ENCODE data around the gene TMC2.
A peak's percentile ranks its signal among the peaks of the same experiment; 100 is the strongest.

The TMC2 gene

DNA sequence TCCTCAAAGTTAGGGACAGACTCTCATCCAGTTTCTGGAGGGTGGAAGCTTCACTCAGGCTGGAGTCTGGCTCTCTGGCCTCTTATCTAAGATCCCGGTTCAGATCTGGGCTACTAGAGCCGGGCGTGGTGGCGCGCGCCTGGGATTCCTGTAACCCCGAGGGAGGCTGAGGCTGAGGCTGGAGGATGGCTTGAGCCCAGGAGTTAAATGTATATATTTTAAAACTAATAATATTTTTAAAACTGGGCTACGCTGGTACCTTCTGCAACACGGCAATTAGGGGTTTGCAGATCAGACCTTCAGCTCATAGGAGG is 26.9 kb upstream of the TMC2 start:
- CTCF ChIA-PET: interaction anchor here (1.7 to 4.0 kb wide), 2 partner anchors 13 to 142 kb away, joined by 3 to 12 read pairs; no protein-coding TSS in a partner anchor
- POLR2A ChIA-PET: interaction anchor here (0.7 to 3.4 kb wide), 4 partner anchors 9 to 144 kb away, joined by 3 to 21 read pairs (median 8); partner anchors contain the start of gene SNRPB
- no peak for DNase-seq (ENCODE audit: extremely low spot score)
- TF ChIP-seq ELF4 (IDR thresholded peaks at IDR 0.05): no peak
- TF ChIP-seq FOXA1 (IDR thresholded peaks at IDR 0.05): no peak
- TF ChIP-seq L3MBTL2 (conservative IDR thresholded peaks at IDR 0.05): 0 out of 2 replicates have a peak, but pooled peaks have one; percentile 70

DNA sequence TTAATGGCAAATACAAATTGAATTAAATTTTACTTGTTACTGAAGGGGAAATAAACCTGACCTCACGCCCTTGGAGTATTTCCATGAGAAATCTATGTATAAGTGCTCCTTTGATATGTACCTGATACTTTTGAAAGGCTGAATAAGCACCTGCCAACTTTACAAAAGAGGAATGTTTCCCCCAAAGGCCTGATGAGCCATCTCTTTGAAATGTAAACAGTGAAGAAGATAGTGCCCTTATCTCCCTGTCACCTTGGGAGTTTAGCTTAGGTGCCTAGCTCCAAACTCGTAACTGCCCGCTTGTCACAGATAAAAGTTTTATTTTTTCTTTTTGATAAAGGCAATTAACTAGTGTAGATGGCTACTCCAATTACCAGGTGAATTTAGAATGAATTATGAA is 26.6 kb upstream of the TMC2 start:
- no peak for DNase-seq (ENCODE audit: extremely low spot score)
- POLR2A ChIA-PET: interaction anchor here (0.7 to 3.4 kb wide), 4 partner anchors 10 to 144 kb away, joined by 3 to 21 read pairs (median 8); partner anchors contain the start of gene SNRPB
- TF ChIP-seq NFRKB (IDR thresholded peaks at IDR 0.05) (no peak), HDGF (IDR thresholded peaks at IDR 0.05; ENCODE audit: borderline replicate concordance) (no peak)
- CTCF ChIA-PET: interaction anchor here (1.7 to 4.0 kb wide), 2 partner anchors 12 to 142 kb away, joined by 3 to 12 read pairs; no protein-coding TSS in a partner anchor

DNA sequence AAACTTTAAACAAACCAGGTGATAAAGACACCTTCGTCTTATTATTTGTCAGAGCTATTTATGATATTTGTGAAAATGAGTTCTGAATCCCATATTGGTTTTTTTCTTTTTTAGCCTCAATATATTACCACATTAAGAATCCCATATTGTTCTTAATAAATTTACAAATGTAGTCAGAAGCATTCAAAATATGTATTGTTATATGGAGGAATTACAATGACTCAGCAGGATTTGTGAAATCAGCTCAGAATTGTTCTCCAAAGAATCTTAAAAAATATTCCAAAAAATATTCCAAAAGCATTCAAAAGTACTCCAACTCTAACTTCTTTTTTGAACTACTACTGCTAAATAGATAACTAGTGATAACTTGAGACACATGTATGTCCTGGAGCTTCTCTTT is 21.2 kb upstream of the TMC2 start:
- CTCF ChIA-PET: no interaction called here
- POLR2A ChIA-PET: no interaction called here
- TF ChIP-seq CTBP1 (IDR thresholded peaks at IDR 0.05; ENCODE audit: borderline replicate concordance) (no peak), ARNT (IDR thresholded peaks at IDR 0.05) (no peak), FOXK2 (IDR thresholded peaks at IDR 0.05) (no peak), TARDBP (IDR thresholded peaks at IDR 0.05) (no peak), SUZ12 (IDR thresholded peaks at IDR 0.05) (no peak)
- no peak for DNase-seq (ENCODE audit: extremely low spot score)

DNA sequence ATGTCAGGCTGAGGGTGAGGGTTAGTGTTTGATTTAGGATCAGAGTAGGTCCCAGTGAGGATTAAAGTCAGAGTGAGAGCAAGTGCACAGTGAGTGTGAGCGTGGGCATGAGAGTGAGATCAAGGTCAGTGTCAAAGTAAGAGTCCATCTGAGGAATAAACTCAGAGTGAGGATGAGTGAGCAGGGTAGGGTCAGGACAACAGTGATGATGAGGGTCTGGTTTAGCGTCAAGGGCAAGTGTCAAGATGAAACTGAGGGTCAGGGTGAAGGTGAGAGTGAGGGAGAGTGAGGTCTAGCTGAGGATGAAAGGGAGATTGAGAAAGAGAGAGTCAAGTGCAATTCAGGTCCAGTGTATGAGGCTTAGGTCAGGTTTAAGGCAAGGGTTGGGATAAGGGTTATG is 20.0 kb upstream of the TMC2 start:
- POLR2A ChIA-PET: no interaction called here
- TF ChIP-seq BHLHE40 (IDR thresholded peaks at IDR 0.05; ENCODE audit: borderline replicate concordance): no peak
- no peak for TF ChIP-seq ELF4 (IDR thresholded peaks at IDR 0.05)
- DNase-seq (ENCODE audit: extremely low spot score): no peak
- CTCF ChIA-PET: no interaction called here

DNA sequence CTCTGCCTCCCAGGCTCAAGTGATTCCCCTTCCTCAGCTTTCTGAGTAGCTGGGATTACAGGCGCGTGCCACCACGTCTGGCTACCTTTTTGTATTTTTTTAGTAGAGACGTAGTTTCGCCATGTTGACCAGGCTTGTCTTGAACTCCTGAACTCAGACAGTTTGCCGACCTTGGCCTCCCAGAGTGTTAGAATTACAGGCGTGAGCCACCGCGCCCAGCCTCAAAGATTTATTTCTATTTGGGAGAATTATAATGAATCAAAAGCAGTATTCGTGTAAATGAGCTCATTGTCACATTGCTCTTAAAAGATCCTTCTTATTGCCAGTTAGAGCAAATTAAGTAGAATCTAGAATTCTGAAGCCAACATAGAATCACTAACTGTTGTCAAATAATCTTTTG is 18.3 kb upstream of the TMC2 start:
- POLR2A ChIA-PET: interaction anchor here (5.5 kb wide), 1 partner anchor 134 kb away, joined by 33 read pairs; the partner anchor contains the start of gene NOP56
- no peak for DNase-seq (ENCODE audit: extremely low spot score)
- no peak for TF ChIP-seq FOXK2 (IDR thresholded peaks at IDR 0.05)
- TF ChIP-seq FOXM1 (IDR thresholded peaks at IDR 0.05; ENCODE audit: borderline replicate concordance): no peak
- TF ChIP-seq, protein P1, sequence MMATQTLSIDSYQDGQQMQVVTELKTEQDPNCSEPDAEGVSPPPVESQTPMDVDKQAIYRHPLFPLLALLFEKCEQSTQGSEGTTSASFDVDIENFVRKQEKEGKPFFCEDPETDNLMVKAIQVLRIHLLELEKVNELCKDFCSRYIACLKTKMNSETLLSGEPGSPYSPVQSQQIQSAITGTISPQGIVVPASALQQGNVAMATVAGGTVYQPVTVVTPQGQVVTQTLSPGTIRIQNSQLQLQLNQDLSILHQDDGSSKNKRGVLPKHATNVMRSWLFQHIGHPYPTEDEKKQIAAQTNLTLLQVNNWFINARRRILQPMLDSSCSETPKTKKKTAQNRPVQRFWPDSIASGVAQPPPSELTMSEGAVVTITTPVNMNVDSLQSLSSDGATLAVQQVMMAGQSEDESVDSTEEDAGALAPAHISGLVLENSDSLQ (IDR thresholded peaks at IDR 0.05): no peak
- no peak for TF ChIP-seq NFRKB (IDR thresholded peaks at IDR 0.05)
- TF ChIP-seq ELF4 (IDR thresholded peaks at IDR 0.05): no peak
- TF ChIP-seq TARDBP (IDR thresholded peaks at IDR 0.05): no peak
- TF ChIP-seq L3MBTL2 (conservative IDR thresholded peaks at IDR 0.05): no peak
- no peak for TF ChIP-seq ZNF384 (IDR thresholded peaks at IDR 0.05)
- no peak for TF ChIP-seq SUZ12 (IDR thresholded peaks at IDR 0.05)
- TF ChIP-seq SP1 (IDR thresholded peaks at IDR 0.05): no peak
- no peak for TF ChIP-seq CTBP1 (IDR thresholded peaks at IDR 0.05; ENCODE audit: borderline replicate concordance)
- TF ChIP-seq HDGF (IDR thresholded peaks at IDR 0.05; ENCODE audit: borderline replicate concordance): no peak
- no peak for TF ChIP-seq ARNT (IDR thresholded peaks at IDR 0.05)
- no peak for TF ChIP-seq FOXA1 (IDR thresholded peaks at IDR 0.05)
- no peak for TF ChIP-seq LEF1 (IDR thresholded peaks at IDR 0.05; ENCODE audit: borderline replicate concordance)
- TF ChIP-seq BHLHE40 (IDR thresholded peaks at IDR 0.05; ENCODE audit: borderline replicate concordance): no peak
- CTCF ChIA-PET: no interaction called here

DNA sequence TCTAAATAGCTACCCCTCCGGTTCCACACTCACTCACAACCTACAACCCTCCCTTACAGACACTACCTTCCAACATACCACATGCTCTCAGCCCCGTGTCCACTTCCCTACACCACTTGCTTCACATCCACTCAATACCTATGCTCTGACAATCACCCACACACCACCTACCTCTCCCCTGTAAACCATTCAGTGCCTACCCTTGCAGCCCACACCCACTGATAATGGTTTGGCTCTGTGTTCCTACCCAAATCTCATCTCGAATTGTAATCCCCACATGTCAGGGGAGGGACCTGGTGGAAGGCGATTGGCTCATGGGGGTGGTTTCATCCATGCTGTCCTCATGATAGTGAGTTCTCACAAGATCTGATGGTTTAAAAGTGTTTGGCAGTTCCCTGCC is 17.8 kb upstream of the TMC2 start:
- no peak for DNase-seq (ENCODE audit: extremely low spot score)
- no peak for TF ChIP-seq TARDBP (IDR thresholded peaks at IDR 0.05)
- no peak for TF ChIP-seq SP1 (IDR thresholded peaks at IDR 0.05)
- TF ChIP-seq FOXK2 (IDR thresholded peaks at IDR 0.05): no peak
- TF ChIP-seq, protein P1 (IDR thresholded peaks at IDR 0.05): no peak
- no peak for TF ChIP-seq LEF1 (IDR thresholded peaks at IDR 0.05; ENCODE audit: borderline replicate concordance)
- TF ChIP-seq ELF4 (IDR thresholded peaks at IDR 0.05): no peak
- no peak for TF ChIP-seq NFRKB (IDR thresholded peaks at IDR 0.05)
- no peak for TF ChIP-seq SUZ12 (IDR thresholded peaks at IDR 0.05)
- TF ChIP-seq ARNT (IDR thresholded peaks at IDR 0.05): no peak
- no peak for TF ChIP-seq ZNF384 (IDR thresholded peaks at IDR 0.05)
- TF ChIP-seq BHLHE40 (IDR thresholded peaks at IDR 0.05; ENCODE audit: borderline replicate concordance): no peak
- no peak for TF ChIP-seq CTBP1 (IDR thresholded peaks at IDR 0.05; ENCODE audit: borderline replicate concordance)
- TF ChIP-seq FOXA1 (IDR thresholded peaks at IDR 0.05): no peak
- no peak for TF ChIP-seq L3MBTL2 (conservative IDR thresholded peaks at IDR 0.05)
- TF ChIP-seq HDGF (IDR thresholded peaks at IDR 0.05; ENCODE audit: borderline replicate concordance): no peak
- no peak for TF ChIP-seq FOXM1 (IDR thresholded peaks at IDR 0.05; ENCODE audit: borderline replicate concordance)
- ChIA-PET CTCF (no interaction called here), POLR2A (interaction anchor here (5.5 kb wide), 1 partner anchor 133 kb away, joined by 33 read pairs; the partner anchor contains the start of gene NOP56)

DNA sequence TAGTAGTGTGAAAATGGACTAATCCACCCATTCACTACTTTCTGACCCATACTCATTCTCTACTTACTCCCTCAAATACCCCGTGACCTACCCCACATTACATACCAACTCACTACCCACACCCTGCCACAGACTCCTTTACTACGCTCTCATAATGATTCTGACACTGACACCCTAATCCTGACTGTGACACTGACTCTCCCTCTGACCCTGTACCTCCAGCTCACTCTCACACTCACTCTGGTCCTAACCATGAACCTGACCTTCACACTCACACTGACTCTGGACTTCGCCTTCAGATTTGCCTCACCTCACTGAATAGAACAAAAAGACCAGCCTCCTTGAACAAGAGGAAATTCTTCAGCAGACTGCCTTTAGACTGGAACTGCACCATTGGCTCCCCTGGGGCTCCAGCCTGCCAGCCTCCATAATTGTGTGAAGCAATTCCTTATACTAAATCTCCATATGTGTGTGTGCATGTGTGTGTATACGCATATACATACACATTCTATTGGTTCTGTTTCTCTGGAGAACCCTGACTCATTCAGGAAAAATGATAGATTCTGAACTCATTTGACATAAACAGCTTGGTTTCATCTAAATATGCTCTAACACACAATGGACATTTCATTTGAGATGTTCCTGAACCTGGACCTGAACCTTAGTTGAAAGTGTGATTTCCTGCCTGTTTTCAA is 17.1 kb upstream of the TMC2 start:
- CTCF ChIA-PET: interaction anchor here (1.4 kb wide), 1 partner anchor 10 kb away, joined by 3 read pairs; no protein-coding TSS in a partner anchor
- TF ChIP-seq FOXA1 (IDR thresholded peaks at IDR 0.05) (no peak), HDGF (IDR thresholded peaks at IDR 0.05; ENCODE audit: borderline replicate concordance) (no peak), BHLHE40 (IDR thresholded peaks at IDR 0.05; ENCODE audit: borderline replicate concordance) (no peak), LEF1 (IDR thresholded peaks at IDR 0.05; ENCODE audit: borderline replicate concordance) (no peak)
- no peak for DNase-seq (ENCODE audit: extremely low spot score)
- POLR2A ChIA-PET: interaction anchor here (5.5 kb wide), 1 partner anchor 133 kb away, joined by 33 read pairs; the partner anchor contains the start of gene NOP56

Data from HEK293T (cell line).